ENCODE data around the gene SYT1. TPM values are rescaled to one million over a fixed set of nuclear protein-coding genes. Genes with fewer than 3 reads are reported as not detected.

Gene SYT1
- total RNA-seq, 3 donors from 2014 or later: 1.4 to 11.8 (median 2.0) TPM

DNA sequence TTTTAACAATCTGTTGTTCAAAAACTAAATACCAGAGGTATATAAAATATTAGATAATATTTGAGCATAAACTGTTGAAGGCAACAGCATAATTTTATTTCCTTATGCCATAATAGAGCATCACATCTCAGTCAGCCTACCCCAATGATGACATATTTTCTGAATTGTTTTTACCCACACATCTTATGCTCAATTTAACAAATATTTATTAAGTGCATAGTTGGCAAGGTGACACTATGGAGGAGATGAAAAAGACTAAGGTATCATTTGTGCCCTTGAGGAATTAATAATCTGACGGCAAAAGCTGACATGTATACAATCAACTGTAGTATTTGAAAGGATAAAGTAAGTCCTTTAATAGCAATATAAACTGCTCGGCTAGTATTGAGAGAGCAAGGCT lies 102.4 kb downstream of the SYT1 start:
- no peaks in the 10 kb centered on the region for H3K36me3 ChIP-seq (ENCODE audit: low read depth)
- no peak for ATAC-seq
- no peak for DNase-seq
- no peaks in the 10 kb centered on the region for H3K9me3 ChIP-seq
- H3K4me3 ChIP-seq: no peak overlapping the region
- no peaks in the 10 kb centered on the region for H3K4me1 ChIP-seq (ENCODE audit: low read depth)
- TF ChIP-seq CTCF (IDR thresholded peaks at IDR 0.05): no peak
- intact Hi-C loops (cut with DNase I, micrococcal nuclease): no loop called here

GRCh38 chr12:78968226-78968625 lies 103.7 kb downstream of the SYT1 start:
- no peak for DNase-seq
- no peaks in the 10 kb centered on the region for H3K9me3 ChIP-seq
- no peak overlapping the region for H3K4me3 ChIP-seq
- intact Hi-C loops (cut with DNase I, micrococcal nuclease): no loop called here
- no peak for ATAC-seq
- H3K4me1 ChIP-seq (ENCODE audit: low read depth): no peaks in the 10 kb centered on the region
- H3K36me3 ChIP-seq (ENCODE audit: low read depth): no peaks in the 10 kb centered on the region
- TF ChIP-seq CTCF (IDR thresholded peaks at IDR 0.05): no peak

DNA sequence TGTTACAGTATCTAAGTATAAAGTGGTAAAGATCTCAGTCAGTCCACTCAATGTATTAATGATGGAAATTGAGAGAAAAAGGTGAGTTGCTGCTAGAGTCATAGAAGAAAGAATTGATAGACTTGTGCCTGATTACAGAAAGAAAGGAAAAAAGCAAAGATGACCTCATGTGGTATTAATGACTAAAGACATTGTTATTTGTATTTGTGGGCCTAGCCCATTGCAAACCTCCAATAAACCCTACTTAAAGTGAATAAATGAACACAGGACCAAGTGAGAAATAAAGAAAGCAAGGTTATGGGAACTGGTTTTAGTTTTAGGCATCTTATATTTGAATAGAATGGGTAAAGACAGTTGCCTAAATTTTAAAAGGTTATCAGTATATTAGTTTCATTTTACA lies 105.5 kb downstream of the SYT1 start:
- H3K36me3 ChIP-seq (ENCODE audit: low read depth): no peaks in the 10 kb centered on the region
- no peak overlapping the region for H3K4me3 ChIP-seq
- intact Hi-C loops (cut with DNase I, micrococcal nuclease): no loop called here
- DNase-seq (no peak), ATAC-seq (no peak)
- H3K4me1 ChIP-seq (ENCODE audit: low read depth): no peaks in the 10 kb centered on the region
- no peak for TF ChIP-seq CTCF (IDR thresholded peaks at IDR 0.05)
- no peaks in the 10 kb centered on the region for H3K9me3 ChIP-seq

GRCh38 chr12:78977304-78977867 lies 112.8 kb downstream of the SYT1 start:
- H3K9me3 ChIP-seq: no peaks in the 10 kb centered on the region
- intact Hi-C loops (cut with DNase I, micrococcal nuclease): no loop called here
- H3K36me3 ChIP-seq (ENCODE audit: low read depth): no peaks in the 10 kb centered on the region
- no peak overlapping the region for H3K4me3 ChIP-seq
- no peak for TF ChIP-seq CTCF (IDR thresholded peaks at IDR 0.05)
- ATAC-seq (peak; percentile 32), DNase-seq (no peak)
- H3K4me1 ChIP-seq (ENCODE audit: low read depth): no peaks in the 10 kb centered on the region

- no peak for DNase-seq
- no peak for TF ChIP-seq CTCF (IDR thresholded peaks at IDR 0.05)
- Histone ChIP-seq H3K9me3 (no peaks in the 10 kb centered on the region), H3K4me1 (ENCODE audit: low read depth) (no peaks in the 10 kb centered on the region), H3K36me3 (ENCODE audit: low read depth) (no peaks in the 10 kb centered on the region), H3K4me3 (no peak overlapping the region)
- intact Hi-C loops (cut with DNase I, micrococcal nuclease): no loop called here
- ATAC-seq: no peak
Observed at GRCh38 chr12:78994168-78994791, 129.7 kb downstream of the SYT1 start.
